ENCODE results near the gene TSPEAR.

TSPEAR gene

GRCh38 chr21:44535963-44536362 is 175.4 kb downstream of the TSPEAR start:
- no peak overlapping the region for H3K27ac ChIP-seq (ENCODE audit: low read depth, low read length, severe bottlenecking)
- H3K4me1 ChIP-seq (ENCODE audit: control insufficient read depth, insufficient read depth, low read length, poor library complexity, severe bottlenecking) = no peaks in the 10 kb centered on the region
- no peaks in the 10 kb centered on the region for H3K36me3 ChIP-seq (ENCODE audit: control insufficient read depth, insufficient read depth, low read length)
- H3K4me3 ChIP-seq (ENCODE audit: extremely low read depth, insufficient read depth, low read length, poor library complexity, severe bottlenecking) = no peak overlapping the region
- H3K9me3 ChIP-seq (ENCODE audit: control insufficient read depth, low read length) = no peaks in the 10 kb centered on the region
- 80 to 81% methylated on average over 6 of the region's 7 CpGs for WGBS, 2 experiments (ENCODE audit: insufficient coverage in 2 of 2)

GRCh38 chr21:44534688-44535087 is 176.7 kb downstream of the TSPEAR start:
- no peaks in the 10 kb centered on the region for H3K4me1 ChIP-seq (ENCODE audit: control insufficient read depth, insufficient read depth, low read length, poor library complexity, severe bottlenecking)
- no peaks in the 10 kb centered on the region for H3K9me3 ChIP-seq (ENCODE audit: control insufficient read depth, low read length)
- 87 to 93% methylated on average over 6 of the region's 6 CpGs for WGBS, 2 experiments (ENCODE audit: insufficient coverage in 2 of 2)
- H3K27ac ChIP-seq (ENCODE audit: low read depth, low read length, severe bottlenecking) = no peak overlapping the region
- no peak overlapping the region for H3K4me3 ChIP-seq (ENCODE audit: extremely low read depth, insufficient read depth, low read length, poor library complexity, severe bottlenecking)
- H3K36me3 ChIP-seq (ENCODE audit: control insufficient read depth, insufficient read depth, low read length) = no peaks in the 10 kb centered on the region

DNA sequence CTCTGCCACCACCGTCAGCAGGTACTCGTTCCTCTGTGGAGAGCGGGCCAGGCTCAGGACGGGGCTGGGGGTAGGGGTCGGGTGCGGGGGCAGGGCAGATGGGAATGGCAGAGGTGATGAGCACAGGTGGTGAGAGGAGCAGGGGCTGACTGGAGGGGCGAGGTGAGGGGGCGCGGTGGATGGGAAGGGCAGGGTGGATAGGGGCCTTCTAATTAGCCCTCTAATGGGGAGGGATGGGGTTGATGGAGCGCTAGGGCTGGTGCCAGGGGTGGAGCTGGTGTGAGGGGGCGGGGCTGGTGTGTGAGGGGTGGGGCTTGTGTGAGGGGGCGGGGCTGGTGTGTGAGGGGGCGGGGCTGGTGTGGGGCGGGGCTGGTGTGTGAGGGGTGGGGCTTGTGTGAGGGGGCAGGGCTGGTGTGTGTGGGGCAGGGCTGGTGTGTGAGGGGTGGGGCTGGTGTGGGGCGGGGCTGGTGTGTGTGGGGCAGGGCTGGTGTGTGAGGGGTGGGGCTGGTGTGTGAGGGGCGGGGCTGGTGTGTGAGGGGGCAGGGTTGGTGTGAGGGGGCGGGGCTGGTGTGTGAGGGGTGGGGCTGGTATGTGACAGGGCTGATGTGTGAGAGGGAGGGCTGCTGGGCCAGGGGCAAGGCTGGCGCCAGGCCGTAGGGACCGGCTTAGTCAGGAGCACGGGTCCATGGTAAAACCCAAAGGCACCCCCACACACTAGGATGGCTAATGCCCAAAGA is 177.3 kb downstream of the TSPEAR start:
- WGBS, 2 experiments (ENCODE audit: insufficient coverage in 2 of 2) = 94 to 95% methylated on average over 8 to 12 of the region's 21 CpGs
- Histone ChIP-seq H3K4me3 (ENCODE audit: extremely low read depth, insufficient read depth, low read length, poor library complexity, severe bottlenecking) (no peak overlapping the region), H3K36me3 (ENCODE audit: control insufficient read depth, insufficient read depth, low read length) (no peaks in the 10 kb centered on the region), H3K27ac (ENCODE audit: low read depth, low read length, severe bottlenecking) (no peak overlapping the region), H3K4me1 (ENCODE audit: control insufficient read depth, insufficient read depth, low read length, poor library complexity, severe bottlenecking) (no peaks in the 10 kb centered on the region), H3K9me3 (ENCODE audit: control insufficient read depth, low read length) (no peaks in the 10 kb centered on the region)

DNA sequence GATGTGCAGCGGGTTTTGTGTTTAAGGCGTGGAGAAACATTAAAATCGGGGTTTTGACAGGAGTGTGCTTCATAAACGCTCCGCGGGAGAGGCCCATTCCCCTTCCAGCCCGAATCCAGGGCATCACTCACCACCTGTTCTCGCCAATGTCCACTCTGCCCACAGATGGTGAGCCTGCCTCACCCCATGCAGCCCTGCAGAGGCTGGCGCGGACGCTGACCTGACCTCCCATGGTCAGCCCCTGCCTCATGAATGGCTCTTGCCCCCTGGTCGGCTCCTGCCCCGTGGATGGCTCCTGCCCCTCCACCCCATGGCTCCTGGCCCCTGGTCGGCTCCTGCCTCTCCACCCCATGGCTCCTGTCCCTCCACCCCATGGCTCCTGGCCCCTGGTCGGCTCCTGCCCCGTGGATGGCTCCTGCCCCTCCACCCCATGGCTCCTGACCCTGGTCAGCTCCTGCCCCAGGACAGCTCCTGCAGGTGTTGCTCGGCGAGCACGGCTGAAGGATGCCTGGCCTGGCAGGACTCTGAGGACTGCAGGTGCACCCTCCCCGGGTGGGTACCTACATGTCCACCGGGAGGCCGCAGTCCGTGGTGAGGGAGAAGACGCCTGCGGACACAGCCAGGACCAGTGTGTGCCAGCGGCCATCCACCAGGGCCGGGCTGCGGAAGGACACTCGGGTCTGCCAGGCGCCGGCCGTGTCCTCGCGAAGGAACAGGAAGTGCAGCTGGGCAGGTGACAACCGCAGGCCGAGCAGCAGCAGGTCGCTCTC is 178.1 kb downstream of the TSPEAR start:
- Histone ChIP-seq H3K27ac (ENCODE audit: low read depth, low read length, severe bottlenecking) (no peak overlapping the region), H3K4me3 (ENCODE audit: extremely low read depth, insufficient read depth, low read length, poor library complexity, severe bottlenecking) (no peak overlapping the region), H3K36me3 (ENCODE audit: control insufficient read depth, insufficient read depth, low read length) (no peaks in the 10 kb centered on the region), H3K4me1 (ENCODE audit: control insufficient read depth, insufficient read depth, low read length, poor library complexity, severe bottlenecking) (no peaks in the 10 kb centered on the region), H3K9me3 (ENCODE audit: control insufficient read depth, low read length) (no peaks in the 10 kb centered on the region)
- 92% methylated on average over 29 to 35 of the region's 37 CpGs for WGBS, 2 experiments (ENCODE audit: insufficient coverage in 2 of 2)

- H3K4me1 ChIP-seq (ENCODE audit: control insufficient read depth, insufficient read depth, low read length, poor library complexity, severe bottlenecking) = no peaks in the 10 kb centered on the region
- no peak overlapping the region for H3K4me3 ChIP-seq (ENCODE audit: extremely low read depth, insufficient read depth, low read length, poor library complexity, severe bottlenecking)
- H3K36me3 ChIP-seq (ENCODE audit: control insufficient read depth, insufficient read depth, low read length) = no peaks in the 10 kb centered on the region
- H3K27ac ChIP-seq (ENCODE audit: low read depth, low read length, severe bottlenecking) = no peak overlapping the region
- 91 to 93% methylated on average over 16 of the region's 16 CpGs for WGBS, 2 experiments (ENCODE audit: insufficient coverage in 2 of 2)
- no peaks in the 10 kb centered on the region for H3K9me3 ChIP-seq (ENCODE audit: control insufficient read depth, low read length)
Observed at GRCh38 chr21:44532712-44533111, 178.7 kb downstream of the TSPEAR start.

DNA sequence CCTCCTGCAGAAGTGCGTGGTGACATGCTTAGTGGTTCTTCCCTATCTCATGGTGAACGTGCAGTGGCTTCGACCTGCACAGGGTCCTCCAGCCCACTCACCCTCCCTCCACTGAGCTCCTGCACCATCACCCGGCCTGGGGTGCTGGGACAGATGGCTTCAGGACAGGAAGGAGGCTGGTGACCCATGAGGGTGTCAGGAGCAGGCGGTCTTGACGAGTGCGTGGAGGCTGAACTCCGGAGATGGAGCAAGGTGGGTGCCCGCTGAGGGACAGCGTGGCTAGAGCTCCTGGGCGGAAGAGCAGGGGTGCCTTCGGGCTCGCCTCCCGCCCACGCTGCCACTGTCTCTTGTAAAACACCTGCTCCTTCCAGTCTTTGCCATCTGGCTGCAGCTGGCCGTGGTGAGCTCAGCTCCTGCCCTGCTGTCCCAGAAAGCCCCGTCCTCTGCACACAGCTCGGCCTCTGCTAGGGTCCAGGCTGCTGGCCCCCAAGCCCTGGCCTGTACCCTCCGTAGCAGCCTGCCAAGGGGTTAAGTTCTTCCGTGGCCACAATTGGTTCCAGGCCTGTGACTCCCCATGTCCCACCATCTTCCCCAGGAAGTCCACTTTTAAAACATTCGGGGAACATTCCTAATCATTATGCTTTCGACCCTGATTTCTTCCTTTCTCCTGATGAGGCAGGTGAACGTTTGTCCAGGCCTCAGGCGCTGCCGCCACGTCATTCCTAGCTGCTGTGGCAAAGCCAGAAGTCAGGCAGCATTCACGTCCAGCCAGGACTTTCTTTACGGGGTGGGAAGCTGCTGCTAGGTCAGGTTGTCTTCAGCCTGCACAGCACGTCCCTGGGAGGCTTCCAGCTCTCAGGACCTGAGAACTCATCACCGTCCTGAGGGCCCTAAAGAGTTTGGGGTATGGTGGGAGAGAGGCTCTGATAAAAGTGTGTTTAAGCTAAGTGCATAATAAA is 179.5 kb downstream of the TSPEAR start:
- H3K4me3 ChIP-seq (ENCODE audit: extremely low read depth, insufficient read depth, low read length, poor library complexity, severe bottlenecking) = no peak overlapping the region
- no peak overlapping the region for H3K27ac ChIP-seq (ENCODE audit: low read depth, low read length, severe bottlenecking)
- no peaks in the 10 kb centered on the region for H3K4me1 ChIP-seq (ENCODE audit: control insufficient read depth, insufficient read depth, low read length, poor library complexity, severe bottlenecking)
- no peaks in the 10 kb centered on the region for H3K9me3 ChIP-seq (ENCODE audit: control insufficient read depth, low read length)
- H3K36me3 ChIP-seq (ENCODE audit: control insufficient read depth, insufficient read depth, low read length) = no peaks in the 10 kb centered on the region
- WGBS, 2 experiments (ENCODE audit: insufficient coverage in 2 of 2) = 89 to 91% methylated on average over 22 to 29 of the region's 30 CpGs

- 87 to 93% methylated on average over 23 of the region's 23 CpGs for WGBS, 2 experiments (ENCODE audit: insufficient coverage in 2 of 2)
- Histone ChIP-seq H3K4me1 (ENCODE audit: control insufficient read depth, insufficient read depth, low read length, poor library complexity, severe bottlenecking) (no peaks in the 10 kb centered on the region), H3K9me3 (ENCODE audit: control insufficient read depth, low read length) (no peaks in the 10 kb centered on the region), H3K36me3 (ENCODE audit: control insufficient read depth, insufficient read depth, low read length) (no peaks in the 10 kb centered on the region), H3K27ac (ENCODE audit: low read depth, low read length, severe bottlenecking) (no peak overlapping the region), H3K4me3 (ENCODE audit: extremely low read depth, insufficient read depth, low read length, poor library complexity, severe bottlenecking) (no peak overlapping the region)
Observed at GRCh38 chr21:44530903-44531605, 180.3 kb downstream of the TSPEAR start.

GRCh38 chr21:44530221-44530902 is 181.0 kb downstream of the TSPEAR start:
- 90 to 91% methylated on average over 7 of the region's 7 CpGs for WGBS, 2 experiments (ENCODE audit: insufficient coverage in 2 of 2)
- no peaks in the 10 kb centered on the region for H3K36me3 ChIP-seq (ENCODE audit: control insufficient read depth, insufficient read depth, low read length)
- H3K4me1 ChIP-seq (ENCODE audit: control insufficient read depth, insufficient read depth, low read length, poor library complexity, severe bottlenecking) = no peaks in the 10 kb centered on the region
- H3K4me3 ChIP-seq (ENCODE audit: extremely low read depth, insufficient read depth, low read length, poor library complexity, severe bottlenecking) = no peak overlapping the region
- no peaks in the 10 kb centered on the region for H3K9me3 ChIP-seq (ENCODE audit: control insufficient read depth, low read length)
- no peak overlapping the region for H3K27ac ChIP-seq (ENCODE audit: low read depth, low read length, severe bottlenecking)

GRCh38 chr21:44529503-44530125 is 181.8 kb downstream of the TSPEAR start:
- no peak overlapping the region for H3K27ac ChIP-seq (ENCODE audit: low read depth, low read length, severe bottlenecking)
- no peaks in the 10 kb centered on the region for H3K9me3 ChIP-seq (ENCODE audit: control insufficient read depth, low read length)
- WGBS, 2 experiments (ENCODE audit: insufficient coverage in 2 of 2) = 87 to 88% methylated on average over 21 to 23 of the region's 23 CpGs
- H3K4me3 ChIP-seq (ENCODE audit: extremely low read depth, insufficient read depth, low read length, poor library complexity, severe bottlenecking) = no peak overlapping the region
- H3K36me3 ChIP-seq (ENCODE audit: control insufficient read depth, insufficient read depth, low read length) = no peaks in the 10 kb centered on the region
- no peaks in the 10 kb centered on the region for H3K4me1 ChIP-seq (ENCODE audit: control insufficient read depth, insufficient read depth, low read length, poor library complexity, severe bottlenecking)

Data from mesodermal cell (in vitro differentiated cells).